Activated gamma-delta T cell (primary cell): ENCODE measurements around the gene ANKRD65.
"Not testable (repeated sequence)": the region's sequence is repeated elsewhere in the genome, so short reads cannot be mapped to it uniquely, and the experiment has no call there.

ENCODE experiments used
- DNase-seq: peaks from one replicate; lab custom pipeline; 2025; lab: John Stamatoyannopoulos, UW

Gene ANKRD65

DNA sequence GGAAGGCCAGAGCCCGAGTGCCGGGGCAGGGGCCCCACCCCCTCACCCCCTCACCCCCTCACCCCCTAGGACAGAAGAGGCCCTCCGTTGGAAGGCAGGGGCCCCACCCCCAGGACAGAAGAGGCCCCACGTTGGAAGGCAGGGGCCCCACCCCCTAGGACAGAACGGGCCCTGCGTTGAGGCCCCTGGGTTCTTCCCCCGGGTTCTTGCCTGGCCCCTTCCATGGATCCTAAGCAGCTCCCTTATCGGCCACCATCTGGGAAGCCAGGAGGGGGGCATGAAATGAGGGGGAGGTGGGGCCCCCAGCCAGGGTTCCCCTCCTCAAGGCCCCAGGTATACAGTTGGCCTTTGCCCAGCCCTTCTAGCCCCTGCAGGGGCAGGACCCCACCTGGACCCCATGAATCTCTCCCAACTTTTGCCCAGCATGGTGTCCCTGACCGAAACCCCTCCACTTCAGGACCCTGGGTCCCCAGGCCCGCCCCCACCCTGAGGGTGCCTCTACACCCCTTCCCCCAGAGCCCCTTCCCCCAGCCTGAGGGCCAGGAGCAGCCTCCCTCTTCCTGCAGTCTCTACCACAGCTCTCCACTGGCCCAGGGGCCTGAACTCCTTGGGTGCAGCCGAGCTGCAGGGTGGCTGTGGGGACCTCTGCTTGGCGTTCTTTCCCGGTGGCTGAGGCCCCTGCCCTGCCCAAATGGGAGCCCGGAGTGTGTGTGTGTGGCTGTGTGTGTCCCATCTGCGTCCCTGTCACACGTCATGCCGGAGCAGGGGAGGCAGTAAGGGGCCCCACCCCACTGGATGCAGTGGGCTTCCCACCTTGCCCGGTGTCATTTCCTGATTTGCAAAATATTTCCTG, 10.1 kb upstream of the ANKRD65 start:
- no peak for DNase-seq

GRCh38 chr1:1430114-1430982, 9.3 kb upstream of the ANKRD65 start:
- DNase-seq = no peak

- DNase-seq = no peak
These were observed 8.6 kb upstream of the ANKRD65 start for GRCh38 chr1:1429671-1430073.

DNA sequence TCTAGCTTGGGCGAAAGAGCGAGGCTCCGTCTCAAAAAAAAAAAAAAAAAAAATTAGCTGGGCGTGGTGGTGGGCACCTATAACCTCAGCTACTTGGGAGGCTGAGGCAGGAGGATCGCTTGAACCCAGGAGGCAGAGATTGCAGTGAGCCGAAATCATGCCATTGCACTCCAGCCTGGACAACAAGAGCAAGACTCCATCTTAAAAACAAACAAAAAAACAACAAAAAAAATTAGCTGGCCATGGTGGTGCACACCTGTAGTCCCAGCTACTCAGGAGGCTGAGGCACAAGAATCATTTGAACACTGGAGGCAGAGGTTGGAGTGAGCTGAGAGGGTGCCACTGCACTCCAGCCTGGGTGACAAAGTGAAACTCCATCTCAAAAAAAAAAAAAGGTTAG, 7.9 kb upstream of the ANKRD65 start:
- not testable (repeated sequence) for DNase-seq

DNA sequence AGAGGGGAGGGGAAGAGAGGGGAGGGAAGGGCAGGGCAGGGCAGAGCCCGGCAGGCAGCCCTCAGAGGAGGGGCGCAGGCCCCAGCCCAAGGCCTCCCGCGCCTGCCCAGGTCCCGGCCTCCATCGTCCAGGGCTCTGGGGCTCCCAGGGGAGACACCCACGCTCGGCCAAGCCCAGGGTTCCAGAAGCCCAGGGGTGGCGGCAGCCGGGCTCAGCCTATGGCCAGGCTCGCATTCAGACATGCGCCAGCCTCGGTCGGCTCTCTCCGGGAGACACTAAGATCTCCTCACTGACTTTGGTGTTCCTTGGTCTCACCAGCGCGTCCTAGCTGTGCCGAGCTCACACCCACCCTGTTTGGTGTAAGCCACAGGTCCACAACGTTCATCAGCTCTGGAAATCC, 7.1 kb upstream of the ANKRD65 start:
- DNase-seq = no peak

GRCh38 chr1:1427820-1428148, 6.7 kb upstream of the ANKRD65 start:
- DNase-seq = no peak

DNA sequence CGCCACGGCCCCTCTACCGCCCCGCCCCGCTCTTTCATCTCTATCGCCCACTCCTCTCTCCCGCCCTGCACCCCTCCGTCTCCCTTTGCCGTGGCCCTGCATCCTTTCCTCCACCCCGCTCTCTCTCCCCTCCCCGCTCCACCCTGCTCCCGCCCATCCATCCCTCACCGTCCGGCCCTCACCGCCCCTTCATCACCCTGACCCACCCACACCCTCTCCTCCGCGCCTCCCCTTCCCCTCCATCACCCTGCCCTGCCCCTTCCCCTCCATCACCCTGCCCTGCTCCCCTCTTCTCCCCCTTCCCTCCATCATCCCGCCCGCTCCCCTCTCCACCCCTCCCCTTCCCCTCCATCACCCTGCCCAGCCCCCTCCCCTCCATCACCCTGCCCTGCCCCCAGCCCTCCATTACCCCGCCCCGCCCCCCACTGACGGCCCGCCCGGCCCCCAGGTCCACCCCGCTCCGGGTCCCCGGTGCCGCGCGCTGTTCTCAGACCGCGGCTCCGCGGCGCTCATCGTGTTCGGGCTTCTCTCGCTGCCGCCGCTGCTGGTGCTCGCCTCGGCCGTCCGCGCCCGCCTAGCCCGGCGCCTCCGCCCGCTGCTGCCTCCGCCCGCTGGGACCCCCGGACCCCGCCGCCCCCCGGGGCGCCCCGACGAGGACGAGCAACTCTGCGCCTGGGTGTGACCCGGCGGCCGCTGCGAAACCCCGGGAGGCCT, 6.2 kb upstream of the ANKRD65 start:
- no peak for DNase-seq

DNA sequence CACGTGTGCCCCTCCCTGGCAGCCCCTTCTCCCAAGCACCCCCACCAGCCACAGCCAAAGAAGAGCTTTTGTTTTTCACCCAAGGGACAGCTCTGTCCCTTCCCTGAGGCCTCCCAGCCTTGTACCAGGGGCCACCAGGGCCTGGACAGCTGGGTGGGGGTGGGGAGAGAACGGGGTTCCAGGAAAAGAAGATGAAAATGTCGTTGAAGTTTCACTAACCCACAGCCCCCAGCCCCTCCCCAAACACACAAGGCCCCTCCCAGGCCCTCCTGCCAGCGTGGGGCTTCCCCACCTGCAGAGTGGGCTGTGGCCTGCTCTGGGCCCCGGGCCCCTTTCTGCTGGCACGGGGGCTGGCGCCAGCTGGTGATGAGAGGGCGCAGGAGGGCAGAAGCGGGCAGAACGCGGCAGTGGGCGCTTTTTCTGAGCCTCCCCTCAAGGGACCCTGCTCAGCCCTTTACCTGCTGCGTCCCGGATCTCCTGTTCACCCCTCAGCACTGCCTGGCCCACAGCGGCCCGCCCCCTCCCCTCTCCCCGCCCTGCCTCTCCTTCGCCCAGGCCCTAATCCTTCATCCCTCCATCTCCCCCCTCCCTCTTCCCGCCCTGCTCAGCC, 5.5 kb upstream of the ANKRD65 start:
- DNase-seq = no peak

- no peak for DNase-seq
These were observed 4.8 kb upstream of the ANKRD65 start for GRCh38 chr1:1425753-1426495.

DNA sequence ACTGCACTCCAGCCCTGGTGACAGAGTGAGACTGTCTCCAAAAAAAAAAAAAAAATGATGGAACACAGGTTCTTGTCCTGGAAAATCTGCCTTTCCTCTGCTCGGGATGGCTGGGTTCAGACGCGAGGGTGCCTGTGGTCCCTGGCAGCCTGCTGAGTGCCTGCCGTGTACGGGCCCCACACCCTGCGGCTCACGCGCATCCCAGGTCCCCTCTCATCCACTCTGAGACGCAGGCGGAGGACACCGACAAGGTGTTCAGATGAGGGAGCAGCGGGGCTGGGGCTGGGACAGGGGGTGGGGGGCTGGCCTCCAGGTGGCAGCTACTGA, 4.3 kb upstream of the ANKRD65 start:
- DNase-seq = no peak

GRCh38 chr1:1424707-1425106, 3.6 kb upstream of the ANKRD65 start:
- no peak for DNase-seq

GRCh38 chr1:1423245-1423597, 2.1 kb upstream of the ANKRD65 start:
- no peak for DNase-seq

GRCh38 chr1:1422465-1423244, 1.6 kb upstream of the ANKRD65 start:
- DNase-seq = no peak

- no peak for DNase-seq
These were observed 910 bp upstream of the ANKRD65 start for GRCh38 chr1:1421907-1422464.

- DNase-seq = no peak
These were observed 378 bp downstream of the ANKRD65 start for GRCh38 chr1:1420654-1421141.

- no peak for DNase-seq
These were observed 1.0 kb downstream of the ANKRD65 start for GRCh38 chr1:1419813-1420653.

DNA sequence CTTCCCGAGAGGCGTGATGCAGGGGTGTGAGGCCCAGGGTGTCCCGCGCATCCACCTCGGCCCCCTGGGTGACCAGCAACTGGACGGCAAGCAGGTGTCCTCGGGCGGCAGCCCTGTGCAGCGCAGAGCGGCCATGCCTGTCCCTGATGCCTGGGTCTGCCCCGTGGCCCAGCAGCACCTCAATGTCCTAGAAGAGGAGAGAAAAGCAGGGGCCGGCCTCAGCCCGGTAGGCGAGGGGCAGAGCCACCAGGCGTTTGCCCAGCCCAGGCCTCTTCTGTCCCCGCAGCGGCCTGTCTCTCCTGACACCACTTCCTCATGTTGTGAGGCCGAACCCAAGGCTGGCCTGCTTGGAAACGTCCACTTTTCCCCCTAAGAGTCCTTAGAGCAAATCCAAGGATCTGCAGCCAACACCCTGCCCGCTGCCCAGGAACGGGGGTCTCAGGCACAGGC, 1.7 kb downstream of the ANKRD65 start:
- DNase-seq = no peak

- DNase-seq = no peak
These were observed 2.4 kb downstream of the ANKRD65 start for GRCh38 chr1:1418464-1419362.
